SK-N-SH treated with all-trans-retinoic acid at 6 μM for 48 hours (cell line): ENCODE data around the gene OPN1LW.

Source experiments
- GLIS3 ChIP-seq: fragments of 250-450 bp; sonication (Bioruptor Pico); IDR thresholded peaks from 2 replicates; pipeline ENCODE4 v1.5.0; 2020; ENCODE audit warnings: mild to moderate bottlenecking, moderate library complexity
- TCF4 ChIP-seq: fragments of 250-450 bp; sonication (Bioruptor Pico); IDR thresholded peaks from 2 replicates; pipeline ENCODE4 v1.8.0; 2021; ENCODE audit warnings: mild to moderate bottlenecking, moderate library complexity, borderline replicate concordance
- ZNF8 ChIP-seq: fragments of 450-650 bp; formaldehyde crosslinking; IDR thresholded peaks from 2 replicates; pipeline ENCODE4 v1.5.0; 2020; ENCODE audit warnings: mild to moderate bottlenecking, moderate library complexity
- TF ChIP-seq, protein P1 (sequence below): fragments of 250-450 bp; sonication (Bioruptor Pico); IDR thresholded peaks from 2 replicates; pipeline ENCODE4 v1.8.0; 2021; ENCODE audit warnings: low read depth, mild to moderate bottlenecking, moderate library complexity, borderline replicate concordance

DNA sequence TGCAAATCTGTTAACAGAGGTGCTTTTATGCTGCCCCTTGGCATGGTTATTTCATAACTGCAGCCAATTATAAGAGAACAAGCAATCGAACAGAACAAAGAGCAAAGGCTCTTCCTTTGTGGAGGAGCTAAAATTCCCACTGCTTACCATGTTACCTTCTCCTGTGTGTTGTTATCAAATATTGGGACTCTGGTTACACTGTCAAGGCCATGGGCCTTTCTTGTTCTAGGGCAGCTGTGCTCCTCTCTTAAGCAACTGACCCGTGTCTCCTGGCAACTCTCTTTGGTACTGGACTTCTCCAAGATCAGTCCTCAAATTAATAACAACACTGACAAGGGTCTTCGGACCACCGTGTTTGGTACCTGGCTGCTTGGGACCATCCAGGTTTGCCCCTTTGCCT lies 12.1 kb upstream of the OPN1LW start:
- TF ChIP-seq ZNF8 (CRISPR knock-in tag) (no peak), TCF4 (no peak), GLIS3 (CRISPR knock-in tag) (no peak)
- TF ChIP-seq, protein P1, sequence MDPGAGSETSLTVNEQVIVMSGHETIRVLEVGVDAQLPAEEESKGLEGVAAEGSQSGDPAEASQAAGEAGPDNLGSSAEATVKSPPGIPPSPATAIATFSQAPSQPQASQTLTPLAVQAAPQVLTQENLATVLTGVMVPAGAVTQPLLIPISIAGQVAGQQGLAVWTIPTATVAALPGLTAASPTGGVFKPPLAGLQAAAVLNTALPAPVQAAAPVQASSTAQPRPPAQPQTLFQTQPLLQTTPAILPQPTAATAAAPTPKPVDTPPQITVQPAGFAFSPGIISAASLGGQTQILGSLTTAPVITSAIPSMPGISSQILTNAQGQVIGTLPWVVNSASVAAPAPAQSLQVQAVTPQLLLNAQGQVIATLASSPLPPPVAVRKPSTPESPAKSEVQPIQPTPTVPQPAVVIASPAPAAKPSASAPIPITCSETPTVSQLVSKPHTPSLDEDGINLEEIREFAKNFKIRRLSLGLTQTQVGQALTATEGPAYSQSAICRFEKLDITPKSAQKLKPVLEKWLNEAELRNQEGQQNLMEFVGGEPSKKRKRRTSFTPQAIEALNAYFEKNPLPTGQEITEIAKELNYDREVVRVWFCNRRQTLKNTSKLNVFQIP (CRISPR knock-in tag) = no peak
